ENCODE data around the gene TNN.

The TNN gene

GRCh38 chr1:175150596-175151319 is 83.1 kb downstream of the TNN start:
- H3K27ac ChIP-seq (ENCODE audit: low read length) = no peak overlapping the region

GRCh38 chr1:175152006-175152652 is 84.5 kb downstream of the TNN start:
- Histone ChIP-seq H3K27ac (ENCODE audit: low read length) (no peak overlapping the region), H3K9me3 (ENCODE audit: control insufficient read depth in 1 of 2, low read length in 2 of 2) (no peaks in the 10 kb centered on the region), H3K4me1 (ENCODE audit: control insufficient read depth in 1 of 2, insufficient read depth in 2 of 2, low read length in 2 of 2) (peaks cover 3 to 6% of the 10 kb centered on the region in 2 donors), H3K4me3 (ENCODE audit: low read depth in 1 of 2, low read length in 2 of 2) (no peak overlapping the region), H3K27me3 (ENCODE audit: low read depth, low read length) (no peaks in the 10 kb centered on the region), H3K36me3 (ENCODE audit: control insufficient read depth in 1 of 2, insufficient read depth in 2 of 2, low read length in 2 of 2) (no peaks in the 10 kb centered on the region)

More at GRCh38 chr1:175150596-175151319, 83.1 kb downstream of the TNN start:
- Histone ChIP-seq H3K4me3 (ENCODE audit: low read depth in 1 of 2, low read length in 2 of 2) (no peak overlapping the region), H3K4me1 (ENCODE audit: control insufficient read depth in 1 of 2, insufficient read depth in 2 of 2, low read length in 2 of 2) (peaks cover 3 to 6% of the 10 kb centered on the region in 2 donors), H3K9me3 (ENCODE audit: control insufficient read depth in 1 of 2, low read length in 2 of 2) (no peaks in the 10 kb centered on the region), H3K27me3 (ENCODE audit: low read depth, low read length) (no peaks in the 10 kb centered on the region), H3K36me3 (ENCODE audit: control insufficient read depth in 1 of 2, insufficient read depth in 2 of 2, low read length in 2 of 2) (no peaks in the 10 kb centered on the region)

- Histone ChIP-seq H3K36me3 (ENCODE audit: control insufficient read depth in 1 of 2, insufficient read depth in 2 of 2, low read length in 2 of 2) (peaks cover 9 to 12% of the 10 kb centered on the region in 2 donors), H3K4me1 (ENCODE audit: control insufficient read depth in 1 of 2, insufficient read depth in 2 of 2, low read length in 2 of 2) (peaks cover 3 to 6% of the 10 kb centered on the region in 2 donors), H3K4me3 (ENCODE audit: low read depth in 1 of 2, low read length in 2 of 2) (no peak overlapping the region), H3K27me3 (ENCODE audit: low read depth, low read length) (no peaks in the 10 kb centered on the region), H3K27ac (ENCODE audit: low read length) (no peak overlapping the region), H3K9me3 (ENCODE audit: control insufficient read depth in 1 of 2, low read length in 2 of 2) (no peaks in the 10 kb centered on the region)
Observed at GRCh38 chr1:175154629-175155472, 87.2 kb downstream of the TNN start.

- no peak overlapping the region for H3K4me3 ChIP-seq (ENCODE audit: low read depth in 1 of 2, low read length in 2 of 2)
- H3K9me3 ChIP-seq (ENCODE audit: control insufficient read depth in 1 of 2, low read length in 2 of 2) = no peaks in the 10 kb centered on the region
- no peak overlapping the region for H3K27ac ChIP-seq (ENCODE audit: low read length)
- H3K36me3 ChIP-seq (ENCODE audit: control insufficient read depth in 1 of 2, insufficient read depth in 2 of 2, low read length in 2 of 2) = peaks cover 15 to 18% of the 10 kb centered on the region in 2 donors
- H3K4me1 ChIP-seq (ENCODE audit: control insufficient read depth in 1 of 2, insufficient read depth in 2 of 2, low read length in 2 of 2) = peaks cover 0 to 6% of the 10 kb centered on the region in 2 donors
- H3K27me3 ChIP-seq (ENCODE audit: low read depth, low read length) = no peaks in the 10 kb centered on the region
Observed at GRCh38 chr1:175155473-175155856, 87.8 kb downstream of the TNN start.

- no peaks in the 10 kb centered on the region for H3K9me3 ChIP-seq (ENCODE audit: control insufficient read depth in 1 of 2, low read length in 2 of 2)
- H3K27me3 ChIP-seq (ENCODE audit: low read depth, low read length) = no peaks in the 10 kb centered on the region
- H3K4me1 ChIP-seq (ENCODE audit: control insufficient read depth in 1 of 2, insufficient read depth in 2 of 2, low read length in 2 of 2) = peaks cover 0 to 2% of the 10 kb centered on the region in 2 donors
- no peak overlapping the region for H3K4me3 ChIP-seq (ENCODE audit: low read depth in 1 of 2, low read length in 2 of 2)
- peaks cover 18 to 20% of the 10 kb centered on the region in 2 donors for H3K36me3 ChIP-seq (ENCODE audit: control insufficient read depth in 1 of 2, insufficient read depth in 2 of 2, low read length in 2 of 2)
- H3K27ac ChIP-seq (ENCODE audit: low read length) = no peak overlapping the region
Observed at GRCh38 chr1:175155936-175156335, 88.3 kb downstream of the TNN start.

- Histone ChIP-seq H3K36me3 (ENCODE audit: control insufficient read depth in 1 of 2, insufficient read depth in 2 of 2, low read length in 2 of 2) (peaks cover 18 to 20% of the 10 kb centered on the region in 2 donors), H3K4me3 (ENCODE audit: low read depth in 1 of 2, low read length in 2 of 2) (no peak overlapping the region), H3K9me3 (ENCODE audit: control insufficient read depth in 1 of 2, low read length in 2 of 2) (no peaks in the 10 kb centered on the region), H3K27ac (ENCODE audit: low read length) (no peak overlapping the region), H3K27me3 (ENCODE audit: low read depth, low read length) (no peaks in the 10 kb centered on the region), H3K4me1 (ENCODE audit: control insufficient read depth in 1 of 2, insufficient read depth in 2 of 2, low read length in 2 of 2) (no peaks in the 10 kb centered on the region)
Observed at GRCh38 chr1:175157200-175157599, 89.6 kb downstream of the TNN start.

GRCh38 chr1:175158170-175158591 is 90.5 kb downstream of the TNN start:
- peaks cover 26% of the 10 kb centered on the region in 2 donors for H3K36me3 ChIP-seq (ENCODE audit: control insufficient read depth in 1 of 2, insufficient read depth in 2 of 2, low read length in 2 of 2)
- no peaks in the 10 kb centered on the region for H3K9me3 ChIP-seq (ENCODE audit: control insufficient read depth in 1 of 2, low read length in 2 of 2)
- H3K4me1 ChIP-seq (ENCODE audit: control insufficient read depth in 1 of 2, insufficient read depth in 2 of 2, low read length in 2 of 2) = no peaks in the 10 kb centered on the region
- H3K27me3 ChIP-seq (ENCODE audit: low read depth, low read length) = no peaks in the 10 kb centered on the region
- no peak overlapping the region for H3K27ac ChIP-seq (ENCODE audit: low read length)
- no peak overlapping the region for H3K4me3 ChIP-seq (ENCODE audit: low read depth in 1 of 2, low read length in 2 of 2)

GRCh38 chr1:175162955-175163354 is 95.3 kb downstream of the TNN start:
- Histone ChIP-seq H3K27me3 (ENCODE audit: low read depth, low read length) (no peaks in the 10 kb centered on the region), H3K27ac (ENCODE audit: low read length) (no peak overlapping the region), H3K4me3 (ENCODE audit: low read depth in 1 of 2, low read length in 2 of 2) (no peak overlapping the region), H3K36me3 (ENCODE audit: control insufficient read depth in 1 of 2, insufficient read depth in 2 of 2, low read length in 2 of 2) (peaks cover 37 to 46% of the 10 kb centered on the region in 2 donors), H3K9me3 (ENCODE audit: control insufficient read depth in 1 of 2, low read length in 2 of 2) (no peaks in the 10 kb centered on the region), H3K4me1 (ENCODE audit: control insufficient read depth in 1 of 2, insufficient read depth in 2 of 2, low read length in 2 of 2) (no peaks in the 10 kb centered on the region)

GRCh38 chr1:175163702-175164101 is 96.1 kb downstream of the TNN start:
- Histone ChIP-seq H3K27me3 (ENCODE audit: low read depth, low read length) (no peaks in the 10 kb centered on the region), H3K36me3 (ENCODE audit: control insufficient read depth in 1 of 2, insufficient read depth in 2 of 2, low read length in 2 of 2) (peaks cover 35 to 42% of the 10 kb centered on the region in 2 donors), H3K4me1 (ENCODE audit: control insufficient read depth in 1 of 2, insufficient read depth in 2 of 2, low read length in 2 of 2) (no peaks in the 10 kb centered on the region), H3K27ac (ENCODE audit: low read length) (no peak overlapping the region), H3K9me3 (ENCODE audit: control insufficient read depth in 1 of 2, low read length in 2 of 2) (no peaks in the 10 kb centered on the region), H3K4me3 (ENCODE audit: low read depth in 1 of 2, low read length in 2 of 2) (no peak overlapping the region)

GRCh38 chr1:175164751-175165150 is 97.1 kb downstream of the TNN start:
- H3K36me3 ChIP-seq (ENCODE audit: control insufficient read depth in 1 of 2, insufficient read depth in 2 of 2, low read length in 2 of 2) = peaks cover 26 to 38% of the 10 kb centered on the region in 2 donors

GRCh38 chr1:175166746-175167145 is 99.1 kb downstream of the TNN start:
- Histone ChIP-seq H3K27me3 (ENCODE audit: low read depth, low read length) (no peaks in the 10 kb centered on the region), H3K27ac (ENCODE audit: low read length) (no peak overlapping the region), H3K4me3 (ENCODE audit: low read depth in 1 of 2, low read length in 2 of 2) (no peak overlapping the region), H3K36me3 (ENCODE audit: control insufficient read depth in 1 of 2, insufficient read depth in 2 of 2, low read length in 2 of 2) (peaks cover 17 to 27% of the 10 kb centered on the region in 2 donors), H3K4me1 (ENCODE audit: control insufficient read depth in 1 of 2, insufficient read depth in 2 of 2, low read length in 2 of 2) (no peaks in the 10 kb centered on the region), H3K9me3 (ENCODE audit: control insufficient read depth in 1 of 2, low read length in 2 of 2) (no peaks in the 10 kb centered on the region)

More at GRCh38 chr1:175164751-175165150, 97.1 kb downstream of the TNN start:
- Histone ChIP-seq H3K9me3 (ENCODE audit: control insufficient read depth in 1 of 2, low read length in 2 of 2) (no peaks in the 10 kb centered on the region), H3K27me3 (ENCODE audit: low read depth, low read length) (no peaks in the 10 kb centered on the region), H3K4me1 (ENCODE audit: control insufficient read depth in 1 of 2, insufficient read depth in 2 of 2, low read length in 2 of 2) (no peaks in the 10 kb centered on the region), H3K27ac (ENCODE audit: low read length) (no peak overlapping the region), H3K4me3 (ENCODE audit: low read depth in 1 of 2, low read length in 2 of 2) (no peak overlapping the region)

All from muscle layer of duodenum (tissue), 2 donors.